IPS-18c (cell line): ENCODE measurements around the gene TPO.
"Not testable (repeated sequence)": the region's sequence is repeated elsewhere in the genome, so short reads cannot be mapped to it uniquely, and the experiment has no call there.

Experiments used
- H3K4me3 ChIP-seq: 2 replicates; pipeline ENCODE4 v1.7.0; 2013; ENCODE audit warnings: low read depth, mild to moderate bottlenecking, low read length, moderate library complexity; ENCODE audit not compliant: insufficient read depth
- H3K9me3 ChIP-seq: one replicate; pipeline ENCODE4 v1.6.1; 2013; ENCODE audit warnings: mild to moderate bottlenecking, low read length, moderate library complexity; ENCODE audit not compliant: control insufficient read depth, insufficient read depth

Gene TPO

DNA sequence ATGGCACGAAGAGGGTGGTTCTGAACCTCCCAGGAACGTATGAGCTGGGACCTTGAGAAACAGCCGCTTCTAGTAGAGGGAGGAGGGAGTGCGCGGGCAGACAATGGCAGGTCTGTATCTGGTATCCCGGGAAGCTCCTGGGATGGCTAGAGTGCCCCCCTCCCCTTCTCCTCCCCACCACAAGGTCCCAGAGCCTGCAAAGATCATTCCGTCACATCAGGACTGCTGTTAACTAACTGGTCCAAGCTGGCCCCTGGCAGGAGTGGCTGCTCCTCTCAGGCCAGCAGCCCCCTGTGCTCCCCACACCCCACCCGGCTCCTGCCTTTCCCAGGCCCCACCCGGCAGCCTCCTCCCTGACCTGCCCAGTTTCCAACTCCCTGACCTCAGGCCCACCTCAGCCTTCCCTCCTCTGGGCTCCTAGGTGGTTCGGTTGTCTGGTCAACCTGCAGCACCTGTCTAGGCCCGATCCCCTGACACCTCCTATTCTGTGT, 75.0 kb downstream of the TPO start:
- Histone ChIP-seq H3K9me3 (no peaks in the 10 kb centered on the region), H3K4me3 (no peak overlapping the region)

DNA sequence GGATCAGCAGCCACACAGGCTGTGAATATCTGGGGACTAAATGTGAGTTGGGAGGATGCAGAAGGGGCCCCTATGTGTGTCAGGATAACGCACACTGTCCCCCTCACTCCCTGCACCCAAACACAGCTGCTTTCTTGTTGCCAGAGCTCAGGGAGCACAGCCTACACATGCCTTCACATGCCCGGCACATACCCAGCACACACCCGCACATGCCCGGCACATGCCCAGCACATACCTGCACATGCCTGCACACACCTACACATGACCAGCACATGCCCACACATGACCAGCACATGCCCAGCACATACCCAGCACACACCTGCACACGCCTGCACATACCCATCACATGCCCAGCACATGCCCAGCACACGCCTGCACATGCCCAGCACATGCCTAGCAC, 75.6 kb downstream of the TPO start:
- Histone ChIP-seq H3K4me3 (no peak overlapping the region), H3K9me3 (no peaks in the 10 kb centered on the region)

GRCh38 chr2:1489486-1489885, 76.2 kb downstream of the TPO start:
- Histone ChIP-seq H3K9me3 (no peaks in the 10 kb centered on the region), H3K4me3 (no peak overlapping the region)

DNA sequence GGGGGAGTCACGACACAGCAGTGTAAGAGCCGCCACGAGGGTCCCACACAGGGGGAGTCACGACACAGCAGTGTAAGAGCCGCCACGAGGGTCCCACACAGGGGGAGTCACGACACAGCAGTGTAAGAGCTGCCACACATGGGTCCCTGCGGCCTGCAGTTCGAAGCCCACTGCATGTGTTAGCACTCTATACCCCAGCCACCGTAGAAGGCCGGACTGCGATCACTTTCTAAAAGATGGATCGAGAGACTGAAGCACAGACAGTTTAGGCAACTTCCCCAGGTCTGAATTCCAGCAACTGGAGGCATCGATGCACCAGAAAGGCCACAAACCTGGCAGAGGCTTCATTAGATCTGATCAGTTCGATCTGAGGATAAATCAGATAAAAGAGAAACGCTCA, 77.1 kb downstream of the TPO start:
- not testable (repeated sequence) for H3K4me3 ChIP-seq, H3K9me3 ChIP-seq

- Histone ChIP-seq H3K9me3 (no peaks in the 10 kb centered on the region), H3K4me3 (no peak overlapping the region)
Observed at GRCh38 chr2:1491751-1492150, 78.5 kb downstream of the TPO start.

GRCh38 chr2:1492231-1492630, 79.0 kb downstream of the TPO start:
- not testable (repeated sequence) for H3K4me3 ChIP-seq, H3K9me3 ChIP-seq

DNA sequence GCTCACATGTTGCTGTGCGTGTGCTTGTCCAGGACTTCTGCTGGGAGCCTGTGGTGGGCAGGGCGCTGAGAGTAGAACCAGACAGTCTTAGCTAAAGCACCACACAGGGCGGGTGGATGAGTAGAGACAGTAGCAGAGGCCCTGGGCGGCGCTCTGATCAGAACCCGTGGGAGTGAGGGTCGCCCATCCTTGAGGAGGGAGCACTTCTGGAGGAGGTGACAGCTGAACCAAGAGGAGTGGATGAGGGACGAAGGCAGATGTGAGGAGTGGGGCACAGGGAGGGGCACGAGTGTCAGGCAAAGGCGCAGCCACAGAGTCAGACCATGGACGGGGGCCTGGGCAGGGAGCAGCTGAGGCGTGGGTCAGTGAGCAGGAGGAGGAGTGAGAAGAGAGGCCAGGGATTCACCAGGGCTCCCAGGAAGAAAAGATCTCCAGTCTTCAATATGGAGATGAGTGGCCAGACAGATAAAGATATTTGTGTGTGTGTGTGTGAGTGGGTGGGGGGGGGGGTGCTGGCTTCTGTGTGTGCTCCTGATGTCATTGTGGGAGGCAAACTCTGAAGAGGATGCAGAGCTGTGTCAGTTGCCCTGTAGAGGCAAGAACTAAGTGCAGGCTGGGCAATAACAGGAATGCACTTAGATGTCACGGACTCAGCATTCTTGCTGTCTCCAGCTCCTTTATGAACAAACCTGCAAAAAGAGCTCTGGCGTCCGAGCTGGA, 79.6 kb downstream of the TPO start:
- Histone ChIP-seq H3K4me3 (no peak overlapping the region), H3K9me3 (no peaks in the 10 kb centered on the region)

- Histone ChIP-seq H3K9me3 (no peaks in the 10 kb centered on the region), H3K4me3 (no peak overlapping the region)
Observed at GRCh38 chr2:1493431-1494126, 80.3 kb downstream of the TPO start.

GRCh38 chr2:1494257-1494656, 81.0 kb downstream of the TPO start:
- no peaks in the 10 kb centered on the region for H3K9me3 ChIP-seq
- H3K4me3 ChIP-seq, result no peak overlapping the region

DNA sequence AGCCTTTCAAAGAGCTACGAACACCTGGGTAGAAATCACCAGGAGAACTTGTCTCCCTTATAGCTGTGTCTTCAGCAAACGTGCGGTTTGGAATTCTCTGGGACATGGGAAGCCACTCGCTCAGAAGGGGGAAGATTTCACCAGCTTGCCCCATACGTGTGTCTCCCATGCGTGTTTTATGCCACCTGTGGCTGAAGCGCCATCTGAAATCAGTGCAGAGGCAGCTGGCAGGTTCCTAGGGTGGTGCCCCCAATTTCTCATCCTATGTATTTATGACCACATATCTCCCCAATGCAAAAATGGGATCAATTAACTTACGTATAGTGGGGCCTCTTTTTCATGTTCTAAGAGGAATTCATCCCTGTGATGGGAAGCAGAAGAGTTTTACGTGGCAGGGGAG, 81.6 kb downstream of the TPO start:
- Histone ChIP-seq H3K4me3 (no peak overlapping the region), H3K9me3 (no peaks in the 10 kb centered on the region)

- Histone ChIP-seq H3K4me3 (no peak overlapping the region), H3K9me3 (no peaks in the 10 kb centered on the region)
Observed at GRCh38 chr2:1495676-1496358, 82.6 kb downstream of the TPO start.

- H3K4me3 ChIP-seq, result no peak overlapping the region
- H3K9me3 ChIP-seq, result no peaks in the 10 kb centered on the region
Observed at GRCh38 chr2:1496359-1496821, 83.1 kb downstream of the TPO start.

- no peak overlapping the region for H3K4me3 ChIP-seq
- no peaks in the 10 kb centered on the region for H3K9me3 ChIP-seq
Observed at GRCh38 chr2:1497122-1497611, 83.9 kb downstream of the TPO start.

GRCh38 chr2:1498176-1498575, 84.9 kb downstream of the TPO start:
- no peaks in the 10 kb centered on the region for H3K9me3 ChIP-seq

GRCh38 chr2:1499033-1499795, 86.0 kb downstream of the TPO start:
- no peaks in the 10 kb centered on the region for H3K9me3 ChIP-seq
- H3K4me3 ChIP-seq, result no peak overlapping the region

More at GRCh38 chr2:1498176-1498575, 84.9 kb downstream of the TPO start:
- H3K4me3 ChIP-seq, result no peak overlapping the region

- Histone ChIP-seq H3K9me3 (no peaks in the 10 kb centered on the region), H3K4me3 (no peak overlapping the region)
Observed at GRCh38 chr2:1501038-1501851, 88.0 kb downstream of the TPO start.
